ENCODE results near the gene PAQR5.

- TF ChIP-seq CTCF (IDR thresholded peaks at IDR 0.05), result no peak
- TF ChIP-seq POLR2A (IDR thresholded peaks at IDR 0.05), result no peak
Measured at GRCh38 chr15:69314131-69314530, 15.4 kb downstream of the PAQR5 start.

Measured in sigmoid colon (tissue), 3 donors.